ENCODE measurements around the gene MRPL49. TPM values are rescaled to one million over a fixed set of nuclear protein-coding genes. Genes with fewer than 3 reads are reported as not detected.

MRPL49 gene
- total and polyA plus RNA-seq, 2 of the 13 experiments (the other 11 are each of a cell fraction or from before 2014, with no cell fraction given): 39.2 to 53.3 TPM

DNA sequence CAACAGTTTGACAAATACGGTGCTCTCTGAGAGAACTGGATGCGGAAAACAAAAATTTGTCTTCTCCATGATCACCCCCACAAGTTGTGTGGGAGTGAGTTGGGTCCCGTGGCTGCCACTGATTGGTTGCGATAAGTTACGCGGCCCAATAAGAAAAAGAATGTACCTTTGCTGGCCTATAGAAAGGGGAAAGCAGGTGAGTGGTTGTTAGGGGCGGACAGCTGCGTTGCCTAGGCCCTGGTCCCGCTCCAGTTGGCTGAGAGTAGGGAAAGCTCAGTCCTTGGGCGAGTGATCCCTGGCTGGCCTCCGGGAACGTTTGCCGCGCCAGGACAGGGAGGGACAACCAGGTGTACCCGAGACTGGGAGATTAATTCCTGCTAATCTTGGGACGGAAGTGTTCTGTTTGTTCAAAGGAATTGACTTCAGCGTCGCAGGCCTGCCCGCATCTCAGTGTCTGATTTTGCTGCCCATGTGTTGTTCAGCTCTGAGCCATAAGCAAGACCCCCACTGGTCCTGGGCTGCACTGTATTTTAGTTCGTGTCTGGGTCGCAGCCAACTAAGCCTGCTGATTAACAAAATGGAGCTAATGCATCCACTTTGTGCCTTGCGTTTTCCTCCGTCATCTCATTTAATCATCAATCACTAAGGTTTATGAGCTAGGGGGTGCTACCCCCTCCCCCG, 13.0 kb downstream of the MRPL49 start (continued):
- TF ChIP-seq HNRNPK (IDR thresholded peaks at IDR 0.05; ENCODE audit: low read depth, low read length, poor library complexity, severe bottlenecking) (no peak), SOX13 (IDR thresholded peaks at IDR 0.05) (no peak), SOX13 (CRISPR knock-in tag; conservative IDR thresholded peaks at IDR 0.05 in 1 of 2, IDR thresholded peaks at IDR 0.05 in 1 of 2) (no peak), KLF16 (CRISPR knock-in tag; IDR thresholded peaks at IDR 0.05) (no peak), MAFF (IDR thresholded peaks at IDR 0.05; ENCODE audit: low read depth, low read length) (no peak), HMG20B (CRISPR knock-in tag; conservative IDR thresholded peaks at IDR 0.05) (no peak), FOXO1 (CRISPR knock-in tag; IDR thresholded peaks at IDR 0.05) (no peak), HOXA5 (CRISPR knock-in tag; IDR thresholded peaks at IDR 0.05) (no peak; the same call in 1 of the 2 replicates), ZNF549 (CRISPR knock-in tag; IDR thresholded peaks at IDR 0.05) (no peak), HOXA7 (CRISPR knock-in tag; IDR thresholded peaks at IDR 0.05) (no peak), NFE2 (CRISPR knock-in tag; IDR thresholded peaks at IDR 0.05) (no peak), GABPB1 (CRISPR knock-in tag; IDR thresholded peaks at IDR 0.05) (no peak), STAG1 (CRISPR knock-in tag; IDR thresholded peaks at IDR 0.05) (peak; percentile 19; the same call in 1 of the 2 replicates), FOXC1 (CRISPR knock-in tag; IDR thresholded peaks at IDR 0.05; ENCODE audit: borderline replicate concordance) (no peak)
- TF ChIP-seq, protein P1, sequence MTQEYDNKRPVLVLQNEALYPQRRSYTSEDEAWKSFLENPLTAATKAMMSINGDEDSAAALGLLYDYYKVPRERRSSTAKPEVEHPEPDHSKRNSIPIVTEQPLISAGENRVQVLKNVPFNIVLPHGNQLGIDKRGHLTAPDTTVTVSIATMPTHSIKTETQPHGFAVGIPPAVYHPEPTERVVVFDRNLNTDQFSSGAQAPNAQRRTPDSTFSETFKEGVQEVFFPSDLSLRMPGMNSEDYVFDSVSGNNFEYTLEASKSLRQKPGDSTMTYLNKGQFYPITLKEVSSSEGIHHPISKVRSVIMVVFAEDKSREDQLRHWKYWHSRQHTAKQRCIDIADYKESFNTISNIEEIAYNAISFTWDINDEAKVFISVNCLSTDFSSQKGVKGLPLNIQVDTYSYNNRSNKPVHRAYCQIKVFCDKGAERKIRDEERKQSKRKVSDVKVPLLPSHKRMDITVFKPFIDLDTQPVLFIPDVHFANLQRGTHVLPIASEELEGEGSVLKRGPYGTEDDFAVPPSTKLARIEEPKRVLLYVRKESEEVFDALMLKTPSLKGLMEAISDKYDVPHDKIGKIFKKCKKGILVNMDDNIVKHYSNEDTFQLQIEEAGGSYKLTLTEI (CRISPR knock-in tag; conservative IDR thresholded peaks at IDR 0.05): no peak
- TF ChIP-seq, protein P2, sequence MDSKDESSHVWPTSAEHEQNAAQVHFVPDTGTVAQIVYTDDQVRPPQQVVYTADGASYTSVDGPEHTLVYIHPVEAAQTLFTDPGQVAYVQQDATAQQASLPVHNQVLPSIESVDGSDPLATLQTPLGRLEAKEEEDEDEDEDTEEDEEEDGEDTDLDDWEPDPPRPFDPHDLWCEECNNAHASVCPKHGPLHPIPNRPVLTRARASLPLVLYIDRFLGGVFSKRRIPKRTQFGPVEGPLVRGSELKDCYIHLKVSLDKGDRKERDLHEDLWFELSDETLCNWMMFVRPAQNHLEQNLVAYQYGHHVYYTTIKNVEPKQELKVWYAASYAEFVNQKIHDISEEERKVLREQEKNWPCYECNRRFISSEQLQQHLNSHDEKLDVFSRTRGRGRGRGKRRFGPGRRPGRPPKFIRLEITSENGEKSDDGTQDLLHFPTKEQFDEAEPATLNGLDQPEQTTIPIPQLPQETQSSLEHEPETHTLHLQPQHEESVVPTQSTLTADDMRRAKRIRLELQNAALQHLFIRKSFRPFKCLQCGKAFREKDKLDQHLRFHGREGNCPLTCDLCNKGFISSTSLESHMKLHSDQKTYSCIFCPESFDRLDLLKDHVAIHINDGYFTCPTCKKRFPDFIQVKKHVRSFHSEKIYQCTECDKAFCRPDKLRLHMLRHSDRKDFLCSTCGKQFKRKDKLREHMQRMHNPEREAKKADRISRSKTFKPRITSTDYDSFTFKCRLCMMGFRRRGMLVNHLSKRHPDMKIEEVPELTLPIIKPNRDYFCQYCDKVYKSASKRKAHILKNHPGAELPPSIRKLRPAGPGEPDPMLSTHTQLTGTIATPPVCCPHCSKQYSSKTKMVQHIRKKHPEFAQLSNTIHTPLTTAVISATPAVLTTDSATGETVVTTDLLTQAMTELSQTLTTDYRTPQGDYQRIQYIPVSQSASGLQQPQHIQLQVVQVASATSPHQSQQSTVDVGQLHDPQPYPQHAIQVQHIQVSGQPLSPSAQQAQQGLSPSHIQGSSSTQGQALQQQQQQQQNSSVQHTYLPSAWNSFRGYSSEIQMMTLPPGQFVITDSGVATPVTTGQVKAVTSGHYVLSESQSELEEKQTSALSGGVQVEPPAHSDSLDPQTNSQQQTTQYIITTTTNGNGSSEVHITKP (CRISPR knock-in tag; IDR thresholded peaks at IDR 0.05; ENCODE audit: low read depth): peak; percentile 66; the same call in 1 of the 2 replicates
- TF ChIP-seq, protein P3, sequence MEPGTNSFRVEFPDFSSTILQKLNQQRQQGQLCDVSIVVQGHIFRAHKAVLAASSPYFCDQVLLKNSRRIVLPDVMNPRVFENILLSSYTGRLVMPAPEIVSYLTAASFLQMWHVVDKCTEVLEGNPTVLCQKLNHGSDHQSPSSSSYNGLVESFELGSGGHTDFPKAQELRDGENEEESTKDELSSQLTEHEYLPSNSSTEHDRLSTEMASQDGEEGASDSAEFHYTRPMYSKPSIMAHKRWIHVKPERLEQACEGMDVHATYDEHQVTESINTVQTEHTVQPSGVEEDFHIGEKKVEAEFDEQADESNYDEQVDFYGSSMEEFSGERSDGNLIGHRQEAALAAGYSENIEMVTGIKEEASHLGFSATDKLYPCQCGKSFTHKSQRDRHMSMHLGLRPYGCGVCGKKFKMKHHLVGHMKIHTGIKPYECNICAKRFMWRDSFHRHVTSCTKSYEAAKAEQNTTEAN (CRISPR knock-in tag; conservative IDR thresholded peaks at IDR 0.05): no peak
- TF ChIP-seq, protein P4, sequence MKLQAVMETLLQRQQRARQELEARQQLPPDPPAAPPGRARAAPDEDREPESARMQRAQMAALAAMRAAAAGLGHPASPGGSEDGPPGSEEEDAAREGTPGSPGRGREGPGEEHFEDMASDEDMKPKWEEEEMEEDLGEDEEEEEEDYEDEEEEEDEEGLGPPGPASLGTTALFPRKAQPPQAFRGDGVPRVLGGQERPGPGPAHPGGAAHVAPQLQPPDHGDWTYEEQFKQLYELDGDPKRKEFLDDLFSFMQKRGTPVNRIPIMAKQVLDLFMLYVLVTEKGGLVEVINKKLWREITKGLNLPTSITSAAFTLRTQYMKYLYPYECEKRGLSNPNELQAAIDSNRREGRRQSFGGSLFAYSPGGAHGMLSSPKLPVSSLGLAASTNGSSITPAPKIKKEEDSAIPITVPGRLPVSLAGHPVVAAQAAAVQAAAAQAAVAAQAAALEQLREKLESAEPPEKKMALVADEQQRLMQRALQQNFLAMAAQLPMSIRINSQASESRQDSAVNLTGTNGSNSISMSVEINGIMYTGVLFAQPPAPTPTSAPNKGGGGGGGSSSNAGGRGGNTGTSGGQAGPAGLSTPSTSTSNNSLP (IDR thresholded peaks at IDR 0.05; ENCODE audit: low read depth, low read length): no peak
- TF ChIP-seq, protein P5, sequence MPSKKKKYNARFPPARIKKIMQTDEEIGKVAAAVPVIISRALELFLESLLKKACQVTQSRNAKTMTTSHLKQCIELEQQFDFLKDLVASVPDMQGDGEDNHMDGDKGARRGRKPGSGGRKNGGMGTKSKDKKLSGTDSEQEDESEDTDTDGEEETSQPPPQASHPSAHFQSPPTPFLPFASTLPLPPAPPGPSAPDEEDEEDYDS (CRISPR knock-in tag; IDR thresholded peaks at IDR 0.05): peak; percentile 91

All from HepG2 (cell line).